Measurements from ENCODE around the gene CPT1B.

Gene CPT1B

DNA sequence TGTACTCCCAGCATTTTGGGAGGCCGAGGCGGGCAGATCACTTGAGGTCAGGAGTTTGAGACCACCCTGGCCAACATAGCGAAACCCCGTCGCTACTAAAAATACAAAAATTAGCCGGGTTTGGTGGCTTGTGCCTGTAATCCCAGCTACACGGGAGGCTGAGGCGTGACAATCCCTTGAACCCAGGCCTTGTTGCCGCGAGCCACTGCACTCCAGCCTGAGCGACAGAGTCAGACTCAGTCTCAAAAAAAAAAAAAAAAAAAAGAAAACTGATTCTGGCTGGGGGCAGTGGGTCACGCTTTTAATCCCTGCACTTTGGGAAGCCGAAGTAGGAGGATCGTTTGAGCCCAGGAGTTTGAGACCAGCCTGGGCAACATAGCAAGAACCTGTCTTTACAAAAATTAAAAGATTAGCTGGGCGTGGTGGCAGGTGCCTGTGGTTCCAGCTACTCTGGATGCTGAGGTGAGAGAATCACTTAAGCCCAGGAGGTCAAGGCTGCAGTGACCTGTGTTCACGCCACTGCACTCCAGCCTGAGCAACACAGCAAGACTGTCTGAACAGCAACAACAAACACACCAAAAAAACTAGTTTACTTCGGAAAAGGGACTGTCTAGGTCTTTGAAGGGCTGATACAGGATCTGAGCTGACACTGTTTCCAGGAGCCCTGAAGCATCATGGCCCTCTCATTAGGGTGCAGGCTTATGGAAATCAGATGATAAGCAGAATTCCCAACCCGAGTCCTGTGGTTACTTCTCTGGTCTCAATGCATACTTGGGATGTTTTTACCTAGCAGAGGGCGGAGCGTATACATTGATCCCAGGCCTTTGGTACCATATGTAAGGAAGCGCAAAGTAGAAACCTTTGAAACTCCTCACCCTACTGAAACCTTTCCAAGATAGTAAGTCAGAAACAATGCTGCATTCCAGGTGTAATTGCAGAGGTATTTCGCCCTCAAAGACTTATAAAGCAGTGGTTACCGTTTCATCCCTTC lies 6.2 kb upstream of the CPT1B start:
- no peak for DNase-seq

DNA sequence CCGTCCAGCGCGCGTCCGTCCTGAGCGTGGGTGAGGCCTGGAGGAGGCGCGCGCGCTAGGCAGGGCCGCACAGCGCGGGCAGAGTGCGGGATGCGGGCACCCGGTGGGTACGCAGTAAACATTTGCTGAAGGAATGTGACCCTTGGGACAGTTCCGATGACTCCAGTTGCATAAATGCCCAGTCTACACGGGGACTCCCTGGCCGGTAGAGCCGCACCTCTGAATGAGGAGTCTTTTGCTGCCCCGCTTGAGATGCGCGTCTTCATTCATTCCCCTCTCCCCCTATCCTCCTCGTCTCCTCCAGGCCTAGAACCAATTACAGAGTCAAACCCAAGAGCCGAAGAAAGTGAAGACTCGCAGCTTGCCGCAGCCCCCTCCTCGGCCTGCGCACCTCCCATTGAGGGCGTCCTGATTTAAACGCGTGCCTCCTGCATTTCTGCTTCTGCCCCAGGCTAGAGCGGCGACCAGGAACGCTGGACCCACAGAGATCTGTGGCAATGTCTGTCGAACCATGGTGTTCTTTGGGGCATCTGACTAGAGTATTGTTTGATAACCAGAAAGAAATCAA lies 5.2 kb upstream of the CPT1B start:
- DNase-seq: no peak

DNA sequence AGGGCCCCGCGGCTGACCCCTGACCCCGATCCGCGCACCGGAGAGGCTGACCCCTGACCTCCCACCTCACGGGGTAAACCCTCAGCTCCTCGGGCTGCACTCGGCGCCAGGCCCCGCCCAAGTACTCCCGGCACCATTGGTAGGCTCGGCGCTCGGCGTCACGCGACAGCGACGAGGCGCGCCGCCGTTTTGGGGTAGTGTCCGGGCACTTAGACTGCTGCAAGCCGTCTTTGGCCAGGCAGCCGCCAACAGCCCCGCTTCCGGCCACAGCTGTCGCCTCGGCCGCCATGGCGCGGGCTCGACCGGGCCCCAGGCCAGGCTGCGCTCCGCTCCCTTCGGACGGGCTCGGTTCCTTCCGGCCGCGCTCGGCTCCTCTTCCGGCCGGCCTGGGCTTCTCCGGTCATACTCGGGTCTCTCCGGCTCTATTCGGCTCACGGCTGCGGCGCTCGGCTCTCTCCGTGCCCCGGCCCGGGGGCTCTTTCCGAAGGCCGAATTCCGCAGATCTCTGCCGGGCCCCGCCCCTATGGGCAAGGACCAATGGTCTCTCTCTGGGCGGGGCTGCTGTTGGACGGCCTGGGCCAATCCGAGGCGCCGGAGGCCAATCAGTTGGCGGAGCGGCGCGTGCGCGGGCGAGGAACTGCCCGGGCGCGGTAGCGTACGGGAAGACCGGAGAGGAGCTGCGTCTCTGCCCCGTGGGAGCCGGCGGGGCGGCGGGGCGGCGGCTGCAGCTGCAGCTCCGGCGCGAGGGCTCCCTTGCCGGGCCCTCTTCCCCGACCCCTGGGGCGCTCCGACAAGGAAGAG lies 4.5 kb upstream of the CPT1B start, which contains the start of gene CHKB:
Gene CHKB (minus strand): TSS at position 357 of the 801 bp plus-strand sequence. CDS start 68 bp downstream, at position 289.
- DNase-seq: peak; percentile 98

DNA sequence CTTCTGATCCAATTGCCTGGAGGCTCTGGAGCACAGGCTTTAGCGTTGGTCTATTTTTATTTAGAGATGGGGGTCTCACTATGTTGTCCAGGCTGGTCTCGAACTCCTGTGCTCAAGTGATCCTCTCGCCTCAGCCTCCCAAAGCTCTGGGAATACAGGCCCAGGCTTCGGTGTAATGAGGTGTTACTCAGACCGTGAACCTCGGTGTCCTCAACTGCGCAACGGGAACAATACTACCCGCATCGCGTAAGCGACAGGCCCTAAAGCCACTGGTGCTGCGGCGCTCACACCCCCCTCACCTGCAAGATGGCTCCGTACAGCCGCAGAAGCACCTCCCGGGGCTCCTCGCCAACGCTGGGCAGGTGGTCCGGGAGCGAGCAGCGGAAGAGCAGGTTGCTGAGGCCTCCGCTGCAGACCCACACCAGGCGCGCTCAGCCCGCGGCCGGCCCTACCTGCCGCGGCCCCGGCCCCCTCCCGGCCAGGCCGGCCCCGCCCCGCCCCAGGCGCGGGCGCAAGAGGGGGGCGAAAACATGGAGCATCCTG lies 3.8 kb upstream of the CPT1B start:
- DNase-seq: peak; percentile 33

DNA sequence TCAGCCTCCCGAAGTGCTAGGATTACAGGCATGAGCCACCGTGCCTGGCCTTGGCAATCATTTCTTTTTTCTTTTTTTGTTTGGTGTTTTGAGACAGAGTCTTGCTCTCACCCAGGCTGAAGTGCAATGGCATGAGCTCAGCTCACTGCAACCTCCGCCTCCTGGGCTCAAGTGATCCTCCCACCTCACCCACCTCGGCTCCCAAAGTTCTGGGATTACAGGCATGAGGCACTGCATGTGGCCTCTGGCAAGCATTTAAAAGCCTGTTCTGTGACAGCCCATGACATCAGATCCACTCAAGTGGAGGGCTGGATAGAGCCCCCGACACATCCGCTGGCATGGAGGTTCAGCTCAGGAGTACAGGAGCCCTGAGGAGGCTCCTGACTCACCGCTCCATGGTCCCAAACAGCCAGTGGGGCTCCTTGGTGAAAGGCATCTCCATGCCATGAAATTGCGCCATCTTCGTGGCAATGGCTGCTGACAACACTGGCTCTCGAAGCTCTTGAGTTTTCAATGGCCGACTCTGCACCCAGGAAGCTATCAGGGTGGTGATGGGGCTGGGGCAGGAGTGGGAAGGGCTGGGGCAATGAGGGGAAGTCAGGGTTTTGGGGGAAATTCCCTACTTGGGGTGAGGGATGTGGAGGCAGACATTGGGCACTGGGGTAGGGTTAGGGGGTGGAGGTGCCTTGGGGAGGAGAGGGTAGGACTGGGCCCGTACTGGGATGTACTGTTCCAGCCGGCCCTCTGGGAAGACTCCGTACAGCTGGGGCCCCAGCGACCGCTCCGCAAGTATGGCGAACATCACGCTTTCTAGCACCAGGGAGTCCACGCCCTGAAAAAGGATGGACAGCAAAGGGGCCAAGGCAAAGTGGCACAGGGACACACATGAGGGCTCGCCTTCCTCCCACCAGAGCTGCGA lies 3.1 kb upstream of the CPT1B start:
- DNase-seq: no peak

DNA sequence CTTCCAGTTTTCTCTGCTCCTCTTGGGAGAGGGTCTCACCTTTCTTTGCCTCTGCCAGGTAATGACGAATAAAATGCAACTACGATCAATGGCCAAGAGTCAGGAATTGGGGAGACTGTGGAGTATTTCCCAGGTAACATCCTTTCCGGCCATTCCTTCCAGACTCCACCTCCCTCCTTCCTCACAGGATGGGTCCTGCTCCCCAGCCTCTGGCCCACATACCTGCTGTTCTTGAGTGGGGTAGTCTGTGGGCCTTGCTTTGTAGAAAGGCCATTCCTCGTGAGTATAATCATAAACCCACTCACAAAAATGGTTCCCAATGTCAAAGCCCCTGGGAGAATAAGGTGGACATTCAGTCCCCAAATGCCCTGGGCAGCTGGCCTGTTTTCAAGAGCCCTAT lies 1.5 kb upstream of the CPT1B start:
- no peak for DNase-seq

DNA sequence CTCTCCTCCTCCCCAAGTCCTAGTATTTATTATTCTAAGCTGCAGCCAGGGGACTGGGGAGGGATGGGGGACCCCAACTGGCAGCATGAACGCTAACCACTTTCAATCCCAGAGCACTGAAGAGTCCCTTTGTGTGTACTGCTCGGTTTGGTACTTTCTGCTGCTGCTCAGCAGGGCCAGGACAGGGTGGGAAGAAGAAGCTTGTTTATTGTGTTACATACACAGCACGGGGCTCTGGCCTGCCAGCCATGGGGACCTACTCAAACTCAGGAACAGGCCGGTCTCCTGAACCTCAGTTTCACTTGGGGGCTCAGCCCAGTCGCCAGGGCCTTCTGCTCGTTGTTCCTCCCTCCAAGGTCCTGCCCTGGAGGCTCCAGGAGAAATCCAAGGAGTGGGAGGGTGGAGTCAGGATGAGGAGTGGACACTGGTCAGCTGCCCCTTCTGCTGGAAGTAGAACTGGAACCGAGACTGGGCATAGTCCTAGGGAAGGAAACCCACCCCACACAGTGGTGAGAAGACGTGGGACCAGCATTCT lies 616 bp upstream of the CPT1B start:
- no peak for DNase-seq

DNA sequence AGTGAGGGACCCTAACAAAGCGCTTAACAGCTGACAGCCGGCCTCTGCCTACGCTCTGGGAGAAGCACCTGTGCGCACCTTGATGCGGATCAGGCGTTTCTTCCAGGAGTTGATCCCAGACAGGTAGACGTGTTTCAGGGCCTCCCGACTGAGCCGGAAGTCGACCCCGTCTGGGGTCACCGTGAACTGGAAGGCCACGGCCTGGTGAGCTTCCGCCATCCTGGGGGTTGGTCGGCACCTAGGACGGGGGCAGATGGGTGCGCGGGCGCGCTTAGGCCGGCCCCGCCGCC lies 585 bp downstream of the CPT1B start:
- no peak for DNase-seq

DNA sequence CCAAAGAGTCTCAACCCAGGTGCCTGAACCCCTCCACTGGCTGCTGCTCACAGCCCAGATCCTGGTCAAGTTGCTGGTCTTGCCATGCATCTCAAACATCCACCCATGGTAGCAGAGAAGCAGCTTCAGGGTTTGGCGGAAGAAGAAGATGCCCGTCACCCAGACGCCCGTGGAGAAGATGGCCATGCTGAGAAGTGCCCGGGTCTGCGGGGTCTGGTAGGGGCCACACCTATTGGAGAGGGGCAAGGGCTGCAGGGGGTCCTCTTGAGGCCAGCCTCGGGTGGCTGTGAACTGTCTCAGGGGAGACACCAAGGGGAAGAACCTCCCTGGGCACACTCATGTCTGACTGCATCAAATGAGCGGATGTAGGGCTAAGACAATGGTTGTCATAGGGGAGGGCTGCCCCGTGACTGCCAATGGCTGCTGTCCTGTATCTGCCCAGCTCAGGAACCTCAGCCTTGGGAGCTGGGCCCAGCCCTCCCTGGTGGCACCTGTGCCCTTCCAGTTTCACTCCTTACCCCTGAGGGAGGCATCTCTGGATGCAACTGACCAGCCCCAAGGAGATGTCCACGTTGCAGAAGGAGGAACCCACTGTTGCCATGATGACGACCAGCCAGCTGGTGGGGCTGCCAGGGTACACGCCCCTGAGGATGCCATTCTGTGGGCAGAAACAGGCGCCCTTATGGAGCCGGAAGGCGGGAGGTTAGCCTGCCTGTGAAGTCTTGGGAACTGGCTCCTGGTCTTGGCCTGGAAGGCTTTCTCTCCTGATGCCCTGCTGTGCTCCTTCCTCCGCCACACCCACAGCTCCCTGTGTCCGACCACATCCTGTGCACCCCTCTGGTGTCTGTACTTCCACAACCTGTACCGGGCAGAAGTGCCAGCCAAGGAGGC lies 1.2 kb downstream of the CPT1B start:
- DNase-seq: no peak

DNA sequence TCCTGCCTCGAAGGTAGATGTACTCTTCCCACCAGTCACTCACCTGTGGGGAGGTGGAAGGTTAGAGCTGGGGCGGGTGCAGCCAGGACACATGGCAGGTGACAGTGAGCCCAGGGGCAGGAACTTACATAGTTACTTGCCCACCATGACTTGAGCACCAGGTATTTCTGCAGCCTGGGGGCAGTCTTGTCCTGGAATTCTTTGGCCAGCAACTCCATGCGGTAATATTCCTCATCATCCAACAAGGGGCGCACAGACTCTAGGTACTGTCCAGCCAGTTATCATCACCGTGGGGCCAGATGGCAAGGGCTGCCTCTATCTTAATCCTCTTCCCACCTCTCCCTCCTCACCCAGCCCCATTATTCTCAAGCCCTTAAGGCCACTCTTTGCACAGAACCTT lies 2.2 kb downstream of the CPT1B start:
- DNase-seq: no peak

DNA sequence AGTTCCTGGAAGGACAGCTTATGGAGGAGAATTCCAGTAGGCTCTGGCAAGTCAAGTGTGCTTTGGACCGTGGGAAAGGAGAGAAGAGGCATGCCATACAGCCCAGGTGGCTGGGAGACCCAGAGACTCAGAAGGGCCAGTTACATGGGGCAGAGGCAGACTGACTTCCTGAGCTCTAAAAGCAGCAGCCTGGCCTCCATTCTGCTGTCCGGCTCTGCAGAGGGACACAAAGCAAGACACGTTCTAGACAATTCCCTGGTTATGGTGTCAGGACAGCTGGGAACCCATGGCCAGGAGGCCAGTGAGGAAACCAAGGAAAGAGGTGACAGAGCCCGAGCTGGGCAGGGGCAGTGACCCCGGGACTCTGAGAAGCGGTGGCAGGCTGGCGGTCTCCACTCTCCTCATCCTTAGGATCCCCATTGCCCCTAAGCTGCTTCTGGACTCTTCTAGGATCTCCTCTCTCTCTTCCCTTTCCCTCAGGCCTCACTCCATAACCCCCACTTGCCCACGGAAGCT lies 2.7 kb downstream of the CPT1B start:
- DNase-seq: no peak

DNA sequence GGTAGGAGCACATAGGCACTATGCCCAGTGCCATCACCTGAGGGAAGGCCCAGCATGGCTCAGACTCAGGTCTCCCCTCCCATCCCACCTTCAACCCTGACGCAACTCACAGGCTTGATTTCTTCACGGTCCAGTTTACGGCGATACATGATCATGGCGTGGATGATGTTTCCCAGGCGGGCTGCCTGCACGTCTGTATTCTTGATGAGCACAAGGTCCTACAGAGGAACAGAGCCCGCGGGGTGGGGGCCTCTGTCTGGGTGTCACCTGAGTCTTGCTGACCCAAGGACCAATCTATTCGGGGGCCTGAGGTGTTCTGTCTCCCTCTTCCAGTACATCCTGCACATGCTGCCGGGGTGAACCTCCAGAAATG lies 3.9 kb downstream of the CPT1B start:
- DNase-seq: no peak

DNA sequence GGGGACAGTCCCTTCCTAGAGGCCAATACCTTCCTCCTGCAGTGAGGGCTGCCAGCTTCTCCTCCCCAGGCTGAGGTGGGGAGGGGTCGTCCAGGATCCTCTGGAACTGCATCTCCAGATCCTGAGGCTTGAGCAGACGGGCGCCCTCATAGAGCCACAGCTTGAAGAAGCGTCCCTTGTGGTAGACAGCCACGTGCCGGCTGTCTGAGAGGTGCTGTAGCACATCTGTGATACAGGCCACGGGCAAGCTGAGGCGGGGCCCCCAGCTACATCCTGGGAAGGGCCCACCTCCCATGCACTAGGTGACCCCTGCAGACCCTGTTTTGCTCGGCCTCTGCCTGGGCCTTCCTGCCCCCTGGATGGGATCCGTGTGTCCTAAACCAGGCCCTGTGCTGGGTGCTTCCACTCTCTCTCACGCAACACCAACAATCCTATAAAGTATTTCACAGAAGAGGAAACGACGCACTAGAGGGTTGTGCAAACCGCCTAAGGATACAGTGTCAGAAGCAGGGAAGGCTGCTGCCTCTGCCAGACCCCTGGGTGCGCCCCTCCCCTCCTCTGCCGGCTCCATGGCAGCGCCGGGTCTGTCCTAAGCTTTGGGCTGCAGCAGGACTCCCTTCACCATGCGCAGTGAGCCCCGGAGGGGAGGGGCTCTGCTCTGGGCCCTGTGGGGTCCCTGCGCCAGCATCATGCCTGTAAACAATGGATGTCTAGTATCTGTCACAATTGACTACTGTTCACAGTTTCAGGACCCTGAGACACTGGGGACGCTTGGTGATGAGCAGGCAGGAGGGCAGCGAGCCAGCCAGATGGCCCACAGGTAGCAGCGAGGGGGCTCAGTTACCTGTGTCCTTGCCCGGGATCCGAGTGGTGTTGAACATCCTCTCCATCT lies 4.5 kb downstream of the CPT1B start:
- DNase-seq: no peak

DNA sequence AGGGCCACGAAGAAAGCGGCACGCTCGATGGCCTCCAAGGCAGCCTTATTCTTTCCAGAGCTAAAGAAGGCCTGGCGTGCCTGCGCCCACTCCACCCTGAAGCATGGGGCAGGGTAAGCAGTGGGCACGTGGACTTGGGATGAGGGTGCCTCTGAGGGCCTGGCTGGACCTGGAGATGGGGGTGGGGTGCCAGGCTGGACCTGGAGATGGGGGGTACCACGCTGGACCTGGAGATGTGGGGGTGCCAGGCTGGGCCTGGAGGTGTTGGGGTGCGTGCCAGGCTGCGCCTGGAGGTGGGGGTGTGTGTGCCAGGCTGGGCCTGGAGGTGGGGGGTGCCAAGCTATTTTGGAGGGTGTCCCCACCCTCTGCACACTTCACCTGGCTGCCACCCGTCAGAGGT lies 5.3 kb downstream of the CPT1B start:
- no peak for DNase-seq

DNA sequence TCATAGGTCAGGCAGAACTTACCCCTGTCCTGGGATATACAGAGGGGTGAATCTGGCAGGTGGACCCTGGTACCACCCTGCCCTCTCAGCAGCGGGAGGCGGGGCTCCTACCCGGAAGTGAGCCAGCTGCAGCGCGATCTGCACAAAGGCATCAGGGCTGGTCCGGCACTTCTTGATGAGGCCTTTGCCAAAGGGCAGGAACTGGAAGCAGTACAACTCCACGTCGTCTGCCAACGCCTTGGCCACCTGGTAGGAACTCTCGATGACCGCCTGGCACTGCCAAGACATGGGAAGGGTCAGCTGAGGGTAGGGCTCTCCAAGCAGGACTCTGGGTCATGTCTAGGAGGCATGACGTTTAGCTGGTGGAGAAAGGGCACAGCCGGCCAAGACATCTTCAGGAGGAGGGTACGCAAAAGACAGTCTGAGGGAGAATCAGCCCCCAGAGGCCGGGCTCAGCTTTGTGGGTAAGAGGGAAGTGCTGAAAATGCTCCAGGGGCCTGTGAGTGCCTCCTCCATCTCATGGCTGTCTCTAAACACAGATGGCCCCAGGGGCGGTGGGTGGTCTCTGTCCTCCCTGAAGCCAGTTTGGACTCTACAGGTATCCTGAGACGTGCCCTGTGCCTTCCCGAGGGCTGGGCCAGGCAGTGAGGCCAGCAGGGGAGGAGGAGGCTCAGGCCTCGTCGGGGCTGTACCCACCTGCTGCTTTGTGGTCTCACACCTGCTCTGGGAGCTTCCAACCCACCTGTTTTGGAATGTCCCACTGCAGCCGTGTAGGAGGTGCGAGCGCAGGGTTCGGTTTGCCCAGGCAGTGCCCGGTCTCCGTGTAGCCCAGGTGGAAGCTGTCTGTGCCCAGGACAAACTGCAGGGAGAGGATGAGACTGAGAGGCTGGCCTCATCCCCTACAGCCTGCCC lies 6.7 kb downstream of the CPT1B start:
- no peak for DNase-seq

DNA sequence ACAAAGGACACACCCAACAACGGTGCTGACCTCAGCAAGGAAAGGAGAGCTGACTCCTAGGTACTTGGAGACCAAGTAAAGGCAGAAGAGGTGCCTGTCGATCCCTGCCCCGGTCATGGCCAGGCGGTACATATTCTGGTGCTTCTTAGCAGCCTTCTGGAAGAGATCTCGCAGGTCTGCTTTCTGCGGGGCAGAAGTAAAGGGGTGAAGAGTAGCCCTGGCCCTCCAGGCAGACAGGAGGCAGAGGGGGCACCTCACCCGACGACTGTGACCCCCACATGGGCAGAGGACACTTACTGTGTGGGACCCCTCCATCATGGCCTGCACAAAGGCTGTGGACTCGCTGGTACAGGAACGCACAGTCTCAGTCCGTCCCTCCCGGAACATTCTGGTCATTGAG lies 7.4 kb downstream of the CPT1B start:
- no peak for DNase-seq

DNA sequence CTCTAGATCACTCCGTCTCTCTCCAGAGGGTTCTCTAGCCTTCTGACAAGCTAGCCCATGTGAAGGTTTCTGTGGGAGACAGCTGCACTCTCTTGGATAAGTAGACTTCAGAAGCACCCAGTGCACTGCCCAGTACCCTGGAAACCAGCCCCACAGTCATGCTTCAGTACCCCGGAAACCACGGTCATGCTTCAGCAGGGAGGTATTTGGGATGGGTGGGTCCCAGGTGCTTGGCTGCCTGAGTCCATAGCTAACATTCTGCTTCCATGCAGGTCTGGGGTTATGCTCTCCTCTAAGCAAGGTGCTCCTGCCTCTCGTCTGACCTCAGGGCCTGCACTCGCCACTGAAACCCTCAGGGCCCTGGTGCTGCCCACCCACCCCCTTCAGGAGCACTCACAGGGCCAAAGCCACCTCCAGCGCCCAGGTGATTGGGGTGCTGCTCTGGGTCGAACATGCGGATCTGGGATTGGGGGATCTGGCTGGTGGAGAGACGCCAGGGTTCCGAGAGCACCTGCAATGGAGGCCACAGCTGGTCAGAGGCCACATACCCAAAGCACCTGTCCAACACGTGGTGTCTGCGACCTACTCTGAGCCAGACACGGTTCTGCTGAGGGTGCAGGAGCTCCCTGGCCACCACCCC lies 8.2 kb downstream of the CPT1B start:
- DNase-seq: no peak

DNA sequence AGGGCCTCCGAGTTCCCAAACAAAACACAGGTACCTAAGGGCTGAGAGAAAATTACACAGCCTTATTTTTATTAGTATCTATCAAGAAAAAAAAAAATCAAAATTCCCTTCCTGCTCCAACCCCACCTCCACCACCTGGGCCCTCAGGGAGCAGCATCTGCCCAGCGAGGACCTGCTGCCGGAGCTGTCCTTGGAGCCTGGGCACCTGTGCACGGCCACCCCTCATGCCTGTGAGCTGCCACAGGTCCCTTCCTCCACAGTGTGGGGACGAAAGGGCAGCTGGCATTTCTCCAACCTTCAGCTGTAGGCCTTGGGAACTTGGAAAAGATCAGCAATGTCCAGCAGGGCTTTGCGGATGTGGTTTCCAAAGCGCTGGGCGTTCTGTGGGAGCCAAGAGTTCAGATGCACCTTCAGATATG lies 9.2 kb downstream of the CPT1B start:
- no peak for DNase-seq

Measured in stimulated activated CD4-positive, alpha-beta T cell treated with anti-CD3 and anti-CD28 coated beads, Interleukin-4, amount 100 ng/mL, for 1 hour (primary cell).